Loucy (cell line): ENCODE measurements around the gene MADD.

ENCODE experiments used
- EZH2phosphoT487 ChIP-seq: fragments of 200-600 bp; IDR thresholded peaks from 2 replicates; pipeline ENCODE4 v1.6.1; 2018; ENCODE audit warnings: antibody characterized with exemption, mild to moderate bottlenecking, moderate library complexity, borderline replicate concordance
- TF ChIP-seq, protein P1 (sequence below): fragments of 200-600 bp; sonication (generic); conservative IDR thresholded peaks from 2 replicates; pipeline ENCODE4 v1.5.1; 2014; ENCODE audit warnings: mild to moderate bottlenecking, antibody characterized with exemption, low read length

DNA sequence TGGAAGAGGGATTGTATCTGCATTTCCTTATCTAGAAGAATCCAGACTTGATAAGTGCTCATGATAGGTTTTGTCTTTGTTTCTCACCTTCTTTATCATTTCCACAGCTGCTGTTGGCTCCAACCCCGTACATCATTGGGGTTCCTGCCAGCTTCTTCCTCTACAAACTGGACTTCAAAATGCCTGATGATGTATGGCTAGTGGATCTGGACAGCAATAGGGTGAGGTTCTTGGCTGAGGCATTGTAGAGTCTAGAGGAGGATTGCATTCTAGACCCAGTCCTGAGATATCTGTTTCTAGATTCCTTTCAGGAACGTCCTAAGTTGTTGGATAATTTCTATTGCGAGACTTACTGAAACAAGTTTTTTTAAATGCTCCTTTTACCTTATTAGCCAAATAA is 8.1 kb downstream of the MADD start:
- TF ChIP-seq, protein P1, sequence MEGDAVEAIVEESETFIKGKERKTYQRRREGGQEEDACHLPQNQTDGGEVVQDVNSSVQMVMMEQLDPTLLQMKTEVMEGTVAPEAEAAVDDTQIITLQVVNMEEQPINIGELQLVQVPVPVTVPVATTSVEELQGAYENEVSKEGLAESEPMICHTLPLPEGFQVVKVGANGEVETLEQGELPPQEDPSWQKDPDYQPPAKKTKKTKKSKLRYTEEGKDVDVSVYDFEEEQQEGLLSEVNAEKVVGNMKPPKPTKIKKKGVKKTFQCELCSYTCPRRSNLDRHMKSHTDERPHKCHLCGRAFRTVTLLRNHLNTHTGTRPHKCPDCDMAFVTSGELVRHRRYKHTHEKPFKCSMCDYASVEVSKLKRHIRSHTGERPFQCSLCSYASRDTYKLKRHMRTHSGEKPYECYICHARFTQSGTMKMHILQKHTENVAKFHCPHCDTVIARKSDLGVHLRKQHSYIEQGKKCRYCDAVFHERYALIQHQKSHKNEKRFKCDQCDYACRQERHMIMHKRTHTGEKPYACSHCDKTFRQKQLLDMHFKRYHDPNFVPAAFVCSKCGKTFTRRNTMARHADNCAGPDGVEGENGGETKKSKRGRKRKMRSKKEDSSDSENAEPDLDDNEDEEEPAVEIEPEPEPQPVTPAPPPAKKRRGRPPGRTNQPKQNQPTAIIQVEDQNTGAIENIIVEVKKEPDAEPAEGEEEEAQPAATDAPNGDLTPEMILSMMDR: no peak
- no peak for TF ChIP-seq EZH2phosphoT487
